ENCODE measurements around the gene SLC31A2. TPM values are rescaled to one million over a fixed set of nuclear protein-coding genes. Genes with fewer than 3 reads are reported as not detected.

The SLC31A2 gene
- total and polyA plus RNA-seq, 2 donors = 5.1 to 11.4 TPM

GRCh38 chr9:113156880-113157279, 6.1 kb downstream of the SLC31A2 start:
- Histone ChIP-seq H3K4me1 (ENCODE audit: insufficient read depth) (no peaks in the 10 kb centered on the region), H3K4me3 (ENCODE audit: low read depth, low read length) (no peak overlapping the region), H3K27ac (ENCODE audit: low read depth) (no peak overlapping the region), H3K36me3 (ENCODE audit: insufficient read depth) (no peaks in the 10 kb centered on the region)
- DNase-seq (ENCODE audit: extremely low spot score) = no peak
- WGBS = 80% methylated on average over 1 of the region's 1 CpG

GRCh38 chr9:113158446-113158845, 7.6 kb downstream of the SLC31A2 start:
- WGBS = 89% methylated on average over 5 of the region's 5 CpGs
- Histone ChIP-seq H3K27ac (ENCODE audit: low read depth) (no peak overlapping the region), H3K4me3 (ENCODE audit: low read depth, low read length) (no peak overlapping the region), H3K36me3 (ENCODE audit: insufficient read depth) (no peaks in the 10 kb centered on the region), H3K4me1 (ENCODE audit: insufficient read depth) (no peaks in the 10 kb centered on the region)
- no peak for DNase-seq (ENCODE audit: extremely low spot score)

- no peak for DNase-seq (ENCODE audit: extremely low spot score)
- WGBS = 34% methylated on average over 3 of the region's 3 CpGs
- H3K36me3 ChIP-seq (ENCODE audit: insufficient read depth) = no peaks in the 10 kb centered on the region
- no peak overlapping the region for H3K4me3 ChIP-seq (ENCODE audit: low read depth, low read length)
- no peaks in the 10 kb centered on the region for H3K4me1 ChIP-seq (ENCODE audit: insufficient read depth)
- no peak overlapping the region for H3K27ac ChIP-seq (ENCODE audit: low read depth)
Measured at GRCh38 chr9:113160571-113160970, 9.8 kb downstream of the SLC31A2 start.

- WGBS = 63% methylated on average over 3 of the region's 3 CpGs
- H3K27ac ChIP-seq (ENCODE audit: low read depth) = no peak overlapping the region
Measured at GRCh38 chr9:113163001-113163400, 12.2 kb downstream of the SLC31A2 start.

GRCh38 chr9:113164536-113165300, 13.9 kb downstream of the SLC31A2 start:
- no peak for DNase-seq (ENCODE audit: extremely low spot score)
- no peak overlapping the region for H3K4me3 ChIP-seq (ENCODE audit: low read depth, low read length)
- H3K36me3 ChIP-seq (ENCODE audit: insufficient read depth) = peaks cover 4% of the 10 kb centered on the region
- 79% methylated on average over 4 of the region's 4 CpGs for WGBS
- no peaks in the 10 kb centered on the region for H3K4me1 ChIP-seq (ENCODE audit: insufficient read depth)
- H3K27ac ChIP-seq (ENCODE audit: low read depth) = no peak overlapping the region

More at GRCh38 chr9:113163001-113163400, 12.2 kb downstream of the SLC31A2 start:
- H3K4me1 ChIP-seq (ENCODE audit: insufficient read depth) = no peaks in the 10 kb centered on the region
- peaks cover 2% of the 10 kb centered on the region for H3K36me3 ChIP-seq (ENCODE audit: insufficient read depth)
- no peak for DNase-seq (ENCODE audit: extremely low spot score)
- H3K4me3 ChIP-seq (ENCODE audit: low read depth, low read length) = no peak overlapping the region

- H3K4me1 ChIP-seq (ENCODE audit: insufficient read depth) = no peaks in the 10 kb centered on the region
- DNase-seq (ENCODE audit: extremely low spot score) = no peak
- H3K27ac ChIP-seq (ENCODE audit: low read depth) = no peak overlapping the region
- H3K4me3 ChIP-seq (ENCODE audit: low read depth, low read length) = no peak overlapping the region
- 95% methylated on average over 4 of the region's 4 CpGs for WGBS
- peaks cover 4% of the 10 kb centered on the region for H3K36me3 ChIP-seq (ENCODE audit: insufficient read depth)
Measured at GRCh38 chr9:113166039-113166438, 15.2 kb downstream of the SLC31A2 start.

- WGBS = over 99% methylated on average over 5 of the region's 5 CpGs
- DNase-seq (ENCODE audit: extremely low spot score) = no peak
- H3K27ac ChIP-seq (ENCODE audit: low read depth) = no peak overlapping the region
- H3K4me1 ChIP-seq (ENCODE audit: insufficient read depth) = no peaks in the 10 kb centered on the region
- H3K4me3 ChIP-seq (ENCODE audit: low read depth, low read length) = no peak overlapping the region
- peaks cover 6% of the 10 kb centered on the region for H3K36me3 ChIP-seq (ENCODE audit: insufficient read depth)
Measured at GRCh38 chr9:113168809-113169208, 18.0 kb downstream of the SLC31A2 start.

- Histone ChIP-seq H3K36me3 (ENCODE audit: insufficient read depth) (peaks cover 14% of the 10 kb centered on the region), H3K4me3 (ENCODE audit: low read depth, low read length) (no peak overlapping the region), H3K27ac (ENCODE audit: low read depth) (no peak overlapping the region), H3K4me1 (ENCODE audit: insufficient read depth) (no peaks in the 10 kb centered on the region)
- DNase-seq (ENCODE audit: extremely low spot score) = no peak
- 95% methylated on average over 3 of the region's 3 CpGs for WGBS
Measured at GRCh38 chr9:113173341-113173740, 22.5 kb downstream of the SLC31A2 start.

- DNase-seq (ENCODE audit: extremely low spot score) = no peak
- no peak overlapping the region for H3K4me3 ChIP-seq (ENCODE audit: low read depth, low read length)
- peaks cover 14% of the 10 kb centered on the region for H3K36me3 ChIP-seq (ENCODE audit: insufficient read depth)
- H3K27ac ChIP-seq (ENCODE audit: low read depth) = no peak overlapping the region
- 96% methylated on average over 6 of the region's 6 CpGs for WGBS
- H3K4me1 ChIP-seq (ENCODE audit: insufficient read depth) = no peaks in the 10 kb centered on the region
Measured at GRCh38 chr9:113176803-113177202, 26.0 kb downstream of the SLC31A2 start.

- 98% methylated on average over 2 of the region's 2 CpGs for WGBS
- H3K27ac ChIP-seq (ENCODE audit: low read depth) = no peak overlapping the region
- H3K36me3 ChIP-seq (ENCODE audit: insufficient read depth) = peaks cover 16% of the 10 kb centered on the region
- no peak overlapping the region for H3K4me3 ChIP-seq (ENCODE audit: low read depth, low read length)
- DNase-seq (ENCODE audit: extremely low spot score) = no peak
- H3K4me1 ChIP-seq (ENCODE audit: insufficient read depth) = no peaks in the 10 kb centered on the region
Measured at GRCh38 chr9:113177251-113177650, 26.4 kb downstream of the SLC31A2 start.

- DNase-seq (ENCODE audit: extremely low spot score) = no peak
- 98% methylated on average over 1 of the region's 1 CpG for WGBS
- Histone ChIP-seq H3K27ac (ENCODE audit: low read depth) (no peak overlapping the region), H3K36me3 (ENCODE audit: insufficient read depth) (peaks cover 14% of the 10 kb centered on the region), H3K4me1 (ENCODE audit: insufficient read depth) (no peaks in the 10 kb centered on the region), H3K4me3 (ENCODE audit: low read depth, low read length) (no peak overlapping the region)
Measured at GRCh38 chr9:113178087-113178486, 27.3 kb downstream of the SLC31A2 start.

- Histone ChIP-seq H3K36me3 (ENCODE audit: insufficient read depth) (peaks cover 15% of the 10 kb centered on the region), H3K4me1 (ENCODE audit: insufficient read depth) (no peaks in the 10 kb centered on the region), H3K27ac (ENCODE audit: low read depth) (no peak overlapping the region), H3K4me3 (ENCODE audit: low read depth, low read length) (no peak overlapping the region)
- DNase-seq (ENCODE audit: extremely low spot score) = no peak
- 93% methylated on average over 1 of the region's 1 CpG for WGBS
Measured at GRCh38 chr9:113179839-113180238, 29.0 kb downstream of the SLC31A2 start.

- Histone ChIP-seq H3K36me3 (ENCODE audit: insufficient read depth) (peaks cover 15% of the 10 kb centered on the region), H3K4me1 (ENCODE audit: insufficient read depth) (no peaks in the 10 kb centered on the region), H3K27ac (ENCODE audit: low read depth) (no peak overlapping the region), H3K4me3 (ENCODE audit: low read depth, low read length) (no peak overlapping the region)
- no peak for DNase-seq (ENCODE audit: extremely low spot score)
Measured at GRCh38 chr9:113181165-113181564, 30.4 kb downstream of the SLC31A2 start.

GRCh38 chr9:113183956-113184488, 33.2 kb downstream of the SLC31A2 start:
- Histone ChIP-seq H3K27ac (ENCODE audit: low read depth) (no peak overlapping the region), H3K36me3 (ENCODE audit: insufficient read depth) (peaks cover 10% of the 10 kb centered on the region), H3K4me1 (ENCODE audit: insufficient read depth) (no peaks in the 10 kb centered on the region), H3K4me3 (ENCODE audit: low read depth, low read length) (no peak overlapping the region)
- no peak for DNase-seq (ENCODE audit: extremely low spot score)
- 97% methylated on average over 2 of the region's 2 CpGs for WGBS

All from urinary bladder (tissue), 4 donors.